ENCODE measurements around the gene ZNF664.

The ZNF664 gene

DNA sequence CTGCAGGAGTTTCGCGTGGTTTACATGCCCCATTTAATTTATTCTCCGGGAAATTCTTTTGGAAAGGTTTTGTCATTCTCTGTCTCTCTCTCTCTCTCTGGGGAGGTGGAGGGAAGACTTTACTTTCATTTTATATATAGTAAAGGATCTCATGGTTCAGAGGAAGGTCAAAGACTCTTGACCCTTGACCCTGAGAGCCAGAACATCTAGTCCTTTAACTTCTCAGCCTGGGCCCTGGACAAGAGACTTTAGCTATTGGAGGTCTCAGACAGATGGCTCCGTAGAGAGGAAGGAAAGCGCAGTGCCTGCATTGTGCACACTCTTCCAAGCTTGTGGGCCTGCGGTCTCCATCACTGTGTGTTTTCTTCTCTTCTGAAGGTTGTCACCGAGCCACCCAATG is 44.1 kb upstream of the ZNF664 start:
- H3K4me2 ChIP-seq (ENCODE audit: low read length, poor library complexity, severe bottlenecking), result no peak overlapping the region
- no peaks in the 10 kb centered on the region for H3K4me1 ChIP-seq (ENCODE audit: control insufficient read depth, insufficient read depth, low read depth, low read length)
- no peak overlapping the region for H4K91ac ChIP-seq (ENCODE audit: low read length)
- H3K79me1 ChIP-seq (replicated peaks; ENCODE audit: low read length, poor library complexity, severe bottlenecking), result no peaks in the 10 kb centered on the region
- no peak for DNase-seq
- H2BK12ac ChIP-seq (ENCODE audit: low read length in 2 of 2), result no peak overlapping the region
- no peak overlapping the region for H3K9ac ChIP-seq (ENCODE audit: low read length)
- H3K14ac ChIP-seq (ENCODE audit: low read length in 2 of 2), result no peak overlapping the region
- 75% methylated on average over 4 of the region's 7 CpGs for WGBS
- peak overlapping the region in 1 of 2 experiments; percentile 15 for H3K4me3 ChIP-seq (ENCODE audit: insufficient read depth in 1 of 2, low read depth in 1 of 2, low read length in 2 of 2)
- no peaks in the 10 kb centered on the region for H3K9me3 ChIP-seq (ENCODE audit: control insufficient read depth, low read length)
- H3K27ac ChIP-seq (ENCODE audit: low read length, poor library complexity, severe bottlenecking), result no peak overlapping the region
- no peak overlapping the region for H3K18ac ChIP-seq (ENCODE audit: low read depth in 1 of 2, low read length in 2 of 2)
- H4K8ac ChIP-seq (ENCODE audit: low read length), result no peak overlapping the region
- H2BK120ac ChIP-seq (ENCODE audit: low read depth, low read length), result no peak overlapping the region
- no peak overlapping the region for H2BK5ac ChIP-seq (ENCODE audit: low read depth, low read length, poor library complexity, severe bottlenecking)
- H3K36me3 ChIP-seq (ENCODE audit: control insufficient read depth in 1 of 2, insufficient read depth in 2 of 2, low read depth in 1 of 2, low read length in 2 of 2), result peaks cover under 1 to 2% of the 10 kb centered on the region in 2 experiments
- no peak overlapping the region for H3K4ac ChIP-seq (ENCODE audit: low read depth in 1 of 2, low read length in 2 of 2)
- H2AK5ac ChIP-seq (ENCODE audit: low read length, severe bottlenecking), result no peak overlapping the region
- H3K23ac ChIP-seq (ENCODE audit: low read length in 2 of 2), result no peak overlapping the region
- no peak overlapping the region for H2BK15ac ChIP-seq (ENCODE audit: low read depth, poor library complexity, severe bottlenecking)
- no peak overlapping the region for H2AFZ ChIP-seq (ENCODE audit: low read depth, low read length)
- H3K27me3 ChIP-seq (ENCODE audit: control insufficient read depth in 1 of 2, insufficient read depth in 1 of 2, low read length in 2 of 2), result peaks cover 3 to 26% of the 10 kb centered on the region in 2 experiments

- H3K9ac ChIP-seq (ENCODE audit: low read length), result no peak overlapping the region
- H3K79me1 ChIP-seq (replicated peaks; ENCODE audit: low read length, poor library complexity, severe bottlenecking), result no peaks in the 10 kb centered on the region
- no peak overlapping the region for H3K14ac ChIP-seq (ENCODE audit: low read length in 2 of 2)
- peaks cover 11 to 12% of the 10 kb centered on the region in 2 experiments for H3K36me3 ChIP-seq (ENCODE audit: control insufficient read depth in 1 of 2, insufficient read depth in 2 of 2, low read depth in 1 of 2, low read length in 2 of 2)
- H2BK5ac ChIP-seq (ENCODE audit: low read depth, low read length, poor library complexity, severe bottlenecking), result no peak overlapping the region
- no peak overlapping the region for H3K23ac ChIP-seq (ENCODE audit: low read length in 2 of 2)
- peaks cover 3 to 18% of the 10 kb centered on the region in 2 experiments for H3K27me3 ChIP-seq (ENCODE audit: control insufficient read depth in 1 of 2, insufficient read depth in 1 of 2, low read length in 2 of 2)
- no peak overlapping the region for H4K91ac ChIP-seq (ENCODE audit: low read length)
- H3K9me3 ChIP-seq (ENCODE audit: control insufficient read depth, low read length), result no peaks in the 10 kb centered on the region
- H2BK120ac ChIP-seq (ENCODE audit: low read depth, low read length), result no peak overlapping the region
- peaks cover 3% of the 10 kb centered on the region for H3K4me1 ChIP-seq (ENCODE audit: control insufficient read depth, insufficient read depth, low read depth, low read length)
- no peak overlapping the region for H2AFZ ChIP-seq (ENCODE audit: low read depth, low read length)
- H3K27ac ChIP-seq (ENCODE audit: low read length, poor library complexity, severe bottlenecking), result no peak overlapping the region
- no peak overlapping the region for H2BK15ac ChIP-seq (ENCODE audit: low read depth, poor library complexity, severe bottlenecking)
- WGBS, result 83% methylated on average over 7 of the region's 9 CpGs
- H4K8ac ChIP-seq (ENCODE audit: low read length), result no peak overlapping the region
- no peak overlapping the region for H2BK12ac ChIP-seq (ENCODE audit: low read length in 2 of 2)
- H3K4me2 ChIP-seq (ENCODE audit: low read length, poor library complexity, severe bottlenecking), result no peak overlapping the region
- no peak for DNase-seq
- no peak overlapping the region for H3K18ac ChIP-seq (ENCODE audit: low read depth in 1 of 2, low read length in 2 of 2)
- no peak overlapping the region for H3K4ac ChIP-seq (ENCODE audit: low read depth in 1 of 2, low read length in 2 of 2)
- H3K4me3 ChIP-seq (ENCODE audit: insufficient read depth in 1 of 2, low read depth in 1 of 2, low read length in 2 of 2), result no peak overlapping the region
- H2AK5ac ChIP-seq (ENCODE audit: low read length, severe bottlenecking), result no peak overlapping the region
Observed at GRCh38 chr12:123929946-123930583, 43.0 kb upstream of the ZNF664 start.

- H3K79me1 ChIP-seq (replicated peaks; ENCODE audit: low read length, poor library complexity, severe bottlenecking), result no peaks in the 10 kb centered on the region
- H2BK5ac ChIP-seq (ENCODE audit: low read depth, low read length, poor library complexity, severe bottlenecking), result no peak overlapping the region
- no peak overlapping the region for H3K9ac ChIP-seq (ENCODE audit: low read length)
- H2BK12ac ChIP-seq (ENCODE audit: low read length in 2 of 2), result no peak overlapping the region
- no peak for DNase-seq
- peaks cover 25 to 27% of the 10 kb centered on the region in 2 experiments for H3K36me3 ChIP-seq (ENCODE audit: control insufficient read depth in 1 of 2, insufficient read depth in 2 of 2, low read depth in 1 of 2, low read length in 2 of 2)
- WGBS, result 87% methylated on average over 13 of the region's 14 CpGs
- H3K27me3 ChIP-seq (ENCODE audit: control insufficient read depth in 1 of 2, insufficient read depth in 1 of 2, low read length in 2 of 2), result peaks cover 3 to 9% of the 10 kb centered on the region in 2 experiments
- no peak overlapping the region for H4K8ac ChIP-seq (ENCODE audit: low read length)
- no peak overlapping the region for H2BK120ac ChIP-seq (ENCODE audit: low read depth, low read length)
- H4K91ac ChIP-seq (ENCODE audit: low read length), result no peak overlapping the region
- no peak overlapping the region for H3K27ac ChIP-seq (ENCODE audit: low read length, poor library complexity, severe bottlenecking)
- H3K4me2 ChIP-seq (ENCODE audit: low read length, poor library complexity, severe bottlenecking), result no peak overlapping the region
- no peak overlapping the region for H2AFZ ChIP-seq (ENCODE audit: low read depth, low read length)
- H3K9me3 ChIP-seq (ENCODE audit: control insufficient read depth, low read length), result no peaks in the 10 kb centered on the region
- no peak overlapping the region for H2AK5ac ChIP-seq (ENCODE audit: low read length, severe bottlenecking)
- H3K14ac ChIP-seq (ENCODE audit: low read length in 2 of 2), result no peak overlapping the region
- no peak overlapping the region for H2BK15ac ChIP-seq (ENCODE audit: low read depth, poor library complexity, severe bottlenecking)
- no peak overlapping the region for H3K23ac ChIP-seq (ENCODE audit: low read length in 2 of 2)
- peaks cover 4% of the 10 kb centered on the region for H3K4me1 ChIP-seq (ENCODE audit: control insufficient read depth, insufficient read depth, low read depth, low read length)
- no peak overlapping the region for H3K18ac ChIP-seq (ENCODE audit: low read depth in 1 of 2, low read length in 2 of 2)
- no peak overlapping the region for H3K4me3 ChIP-seq (ENCODE audit: insufficient read depth in 1 of 2, low read depth in 1 of 2, low read length in 2 of 2)
- no peak overlapping the region for H3K4ac ChIP-seq (ENCODE audit: low read depth in 1 of 2, low read length in 2 of 2)
Observed at GRCh38 chr12:123931686-123932321, 41.2 kb upstream of the ZNF664 start.

DNA sequence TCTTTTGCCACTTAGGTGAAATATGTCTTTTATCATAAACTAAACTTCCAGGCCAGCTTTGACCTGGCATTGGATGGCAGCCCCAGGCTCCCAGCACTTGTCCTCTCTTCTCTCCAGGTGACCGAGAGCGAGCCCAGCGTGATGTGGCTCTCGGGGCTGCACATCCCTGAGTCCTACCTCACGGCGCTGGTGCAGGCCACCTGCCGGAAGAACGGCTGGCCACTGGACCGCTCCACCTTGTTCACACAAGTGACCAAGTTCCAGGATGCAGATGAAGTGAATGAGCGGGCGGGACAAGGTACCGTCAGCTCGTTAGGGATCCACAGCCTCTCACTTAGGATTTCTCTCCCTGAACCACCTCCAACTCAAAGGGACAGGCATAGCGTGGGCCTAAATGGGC is 39.8 kb upstream of the ZNF664 start:
- H4K91ac ChIP-seq (ENCODE audit: low read length), result no peak overlapping the region
- no peaks in the 10 kb centered on the region for H3K79me1 ChIP-seq (replicated peaks; ENCODE audit: low read length, poor library complexity, severe bottlenecking)
- no peak overlapping the region for H3K9ac ChIP-seq (ENCODE audit: low read length)
- no peak overlapping the region for H3K14ac ChIP-seq (ENCODE audit: low read length in 2 of 2)
- no peak overlapping the region for H2AFZ ChIP-seq (ENCODE audit: low read depth, low read length)
- H3K9me3 ChIP-seq (ENCODE audit: control insufficient read depth, low read length), result no peaks in the 10 kb centered on the region
- H3K4ac ChIP-seq (ENCODE audit: low read depth in 1 of 2, low read length in 2 of 2), result no peak overlapping the region
- H3K18ac ChIP-seq (ENCODE audit: low read depth in 1 of 2, low read length in 2 of 2), result no peak overlapping the region
- H3K27ac ChIP-seq (ENCODE audit: low read length, poor library complexity, severe bottlenecking), result no peak overlapping the region
- H2AK5ac ChIP-seq (ENCODE audit: low read length, severe bottlenecking), result no peak overlapping the region
- H3K4me3 ChIP-seq (ENCODE audit: insufficient read depth in 1 of 2, low read depth in 1 of 2, low read length in 2 of 2), result no peak overlapping the region
- no peak overlapping the region for H4K8ac ChIP-seq (ENCODE audit: low read length)
- peaks cover 3 to 9% of the 10 kb centered on the region in 2 experiments for H3K27me3 ChIP-seq (ENCODE audit: control insufficient read depth in 1 of 2, insufficient read depth in 1 of 2, low read length in 2 of 2)
- H2BK12ac ChIP-seq (ENCODE audit: low read length in 2 of 2), result no peak overlapping the region
- peaks cover 10% of the 10 kb centered on the region for H3K4me1 ChIP-seq (ENCODE audit: control insufficient read depth, insufficient read depth, low read depth, low read length)
- H3K36me3 ChIP-seq (ENCODE audit: control insufficient read depth in 1 of 2, insufficient read depth in 2 of 2, low read depth in 1 of 2, low read length in 2 of 2), result peaks cover 32 to 40% of the 10 kb centered on the region in 2 experiments
- H2BK120ac ChIP-seq (ENCODE audit: low read depth, low read length), result no peak overlapping the region
- no peak for DNase-seq
- no peak overlapping the region for H2BK5ac ChIP-seq (ENCODE audit: low read depth, low read length, poor library complexity, severe bottlenecking)
- 94% methylated on average over 14 of the region's 14 CpGs for WGBS
- H2BK15ac ChIP-seq (ENCODE audit: low read depth, poor library complexity, severe bottlenecking), result no peak overlapping the region
- no peak overlapping the region for H3K23ac ChIP-seq (ENCODE audit: low read length in 2 of 2)
- no peak overlapping the region for H3K4me2 ChIP-seq (ENCODE audit: low read length, poor library complexity, severe bottlenecking)
